Nephron (organoid): ENCODE results near the gene INSL3.

ENCODE experiments used
- H3K27ac Mint-ChIP-seq, 3 experiments: 2 replicates each; pipeline ENCODE4 v1.8.0; 2020; ENCODE audit warnings: mixed read lengths in 3 of 3, mild to moderate bottlenecking in 2 of 3, moderate library complexity in 1 of 3
- H3K27me3 Mint-ChIP-seq: 2 replicates; pipeline ENCODE4 v1.8.0; 2021; ENCODE audit warnings: low read depth, mild to moderate bottlenecking, moderate library complexity, mixed read lengths
- H3K36me3 Mint-ChIP-seq: 2 replicates; pipeline ENCODE4 v1.8.0; 2020; ENCODE audit warnings: low read depth, mixed read lengths
- H3K4me1 Mint-ChIP-seq: 2 replicates; pipeline ENCODE4 v1.8.0; 2020; ENCODE audit warnings: mixed read lengths
- H3K4me3 Mint-ChIP-seq, 3 experiments: 2 replicates each; pipeline ENCODE4 v1.8.0; 2020; ENCODE audit warnings: mild to moderate bottlenecking in 3 of 3, mixed read lengths in 3 of 3, moderate library complexity in 2 of 3
- H3K9me3 Mint-ChIP-seq: 2 replicates; pipeline ENCODE4 v1.8.0; 2020; ENCODE audit warnings: mixed read lengths
- TF ChIP-seq, protein P1 (sequence below), 3 experiments: fragments of 200-600 bp; sonication (generic); IDR thresholded peaks; one replicate each; pipeline ENCODE4 v1.5.0; 2021; ENCODE audit warnings: antibody characterized with exemption in 3 of 3; ENCODE audit not compliant: unreplicated experiment in 3 of 3

INSL3 gene

GRCh38 chr19:17842663-17843291 lies 21.5 kb upstream of the INSL3 start:
- peaks cover 46% of the 10 kb centered on the region for H3K27me3 Mint-ChIP-seq
- H3K4me3 Mint-ChIP-seq = peak overlapping the region; percentile 79 to 87 (median 84)
- TF ChIP-seq, protein P1, sequence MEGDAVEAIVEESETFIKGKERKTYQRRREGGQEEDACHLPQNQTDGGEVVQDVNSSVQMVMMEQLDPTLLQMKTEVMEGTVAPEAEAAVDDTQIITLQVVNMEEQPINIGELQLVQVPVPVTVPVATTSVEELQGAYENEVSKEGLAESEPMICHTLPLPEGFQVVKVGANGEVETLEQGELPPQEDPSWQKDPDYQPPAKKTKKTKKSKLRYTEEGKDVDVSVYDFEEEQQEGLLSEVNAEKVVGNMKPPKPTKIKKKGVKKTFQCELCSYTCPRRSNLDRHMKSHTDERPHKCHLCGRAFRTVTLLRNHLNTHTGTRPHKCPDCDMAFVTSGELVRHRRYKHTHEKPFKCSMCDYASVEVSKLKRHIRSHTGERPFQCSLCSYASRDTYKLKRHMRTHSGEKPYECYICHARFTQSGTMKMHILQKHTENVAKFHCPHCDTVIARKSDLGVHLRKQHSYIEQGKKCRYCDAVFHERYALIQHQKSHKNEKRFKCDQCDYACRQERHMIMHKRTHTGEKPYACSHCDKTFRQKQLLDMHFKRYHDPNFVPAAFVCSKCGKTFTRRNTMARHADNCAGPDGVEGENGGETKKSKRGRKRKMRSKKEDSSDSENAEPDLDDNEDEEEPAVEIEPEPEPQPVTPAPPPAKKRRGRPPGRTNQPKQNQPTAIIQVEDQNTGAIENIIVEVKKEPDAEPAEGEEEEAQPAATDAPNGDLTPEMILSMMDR (IDR thresholded peaks at IDR 0.05; ENCODE audit: unreplicated experiment in 3 of 3) = no peak
- no peaks in the 10 kb centered on the region for H3K36me3 Mint-ChIP-seq
- peaks cover 4% of the 10 kb centered on the region for H3K4me1 Mint-ChIP-seq
- no peak overlapping the region for H3K27ac Mint-ChIP-seq
- H3K9me3 Mint-ChIP-seq = no peaks in the 10 kb centered on the region

DNA sequence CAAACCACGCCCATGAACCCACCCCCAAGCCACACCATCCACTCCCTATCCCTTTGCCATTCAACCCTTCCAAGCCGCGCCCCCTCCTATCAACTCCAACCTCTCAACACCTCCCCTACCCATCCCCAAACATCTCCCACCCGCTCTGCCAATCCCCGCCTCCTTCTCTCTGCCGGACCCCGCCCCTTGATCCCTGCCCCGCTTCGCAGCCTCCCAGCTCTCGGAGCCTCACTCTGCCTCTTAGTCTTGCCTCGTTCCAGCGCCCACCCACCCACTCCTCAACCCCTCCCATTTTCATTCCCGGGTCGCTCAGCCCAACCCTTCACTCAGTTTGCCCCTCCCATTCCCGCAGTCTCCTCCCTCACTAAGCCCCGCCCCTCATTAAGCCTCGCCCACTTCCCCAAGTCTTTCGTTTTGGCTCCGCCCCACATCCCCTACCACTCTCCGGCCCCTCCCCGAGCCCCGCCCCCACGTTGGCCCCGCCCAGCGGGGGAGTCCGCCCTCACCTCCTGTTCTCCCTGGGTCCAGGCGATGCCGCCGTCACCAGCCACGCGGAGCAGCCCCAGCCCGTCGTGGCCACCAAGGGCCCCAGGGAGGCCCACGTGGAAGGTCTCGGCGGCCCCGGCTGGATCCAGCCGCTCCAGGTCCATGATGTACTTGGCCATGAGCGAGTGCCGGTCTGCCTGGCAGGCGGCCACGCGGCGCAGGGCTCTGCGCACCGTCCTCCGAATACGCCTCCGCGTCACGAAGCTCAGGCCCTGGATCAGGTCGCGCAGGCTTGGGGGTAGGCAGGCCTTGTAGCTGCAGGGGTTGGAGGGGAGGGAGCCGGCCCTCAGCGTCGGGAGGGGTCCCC lies 20.7 kb upstream of the INSL3 start:
- Mint-ChIP-seq H3K4me1 (peaks cover 4% of the 10 kb centered on the region), H3K4me3 (peak overlapping the region; percentile 79 to 87 (median 84)), H3K9me3 (no peaks in the 10 kb centered on the region), H3K36me3 (no peaks in the 10 kb centered on the region), H3K27me3 (peaks cover 50% of the 10 kb centered on the region), H3K27ac (peak overlapping the region in 2 of 3 experiments; percentile 56 to 87)
- TF ChIP-seq, protein P1 (IDR thresholded peaks at IDR 0.05; ENCODE audit: unreplicated experiment in 3 of 3) = no peak

DNA sequence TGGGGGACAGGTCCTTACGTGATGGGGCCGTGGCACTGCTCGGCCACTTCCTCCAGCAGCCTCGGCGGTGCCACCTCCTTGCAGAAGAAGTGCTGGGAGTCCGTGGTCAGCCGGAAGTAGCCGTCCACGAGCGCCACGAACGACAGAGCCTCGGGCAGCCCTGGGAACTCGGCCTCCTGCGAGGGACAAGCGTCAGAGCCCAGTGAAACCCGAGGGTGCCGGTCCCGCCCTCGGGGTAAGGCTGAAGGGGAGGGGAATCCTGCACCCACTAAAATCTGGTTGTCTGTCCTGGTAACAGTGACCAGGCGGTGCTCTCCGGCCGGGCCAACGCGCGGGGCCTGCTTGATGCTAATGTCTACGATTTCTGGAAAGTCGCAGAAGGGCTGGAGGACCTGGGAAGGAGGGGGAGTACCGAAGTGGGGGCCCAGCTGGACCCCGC lies 20.1 kb upstream of the INSL3 start:
- Mint-ChIP-seq H3K27ac (peak overlapping the region in 2 of 3 experiments; percentile 56 to 87), H3K27me3 (peaks cover 54% of the 10 kb centered on the region), H3K9me3 (no peaks in the 10 kb centered on the region), H3K36me3 (no peaks in the 10 kb centered on the region), H3K4me1 (peaks cover 4% of the 10 kb centered on the region), H3K4me3 (peak overlapping the region; percentile 79 to 87 (median 84))
- TF ChIP-seq, protein P1 (IDR thresholded peaks at IDR 0.05; ENCODE audit: unreplicated experiment in 3 of 3) = no peak

- Mint-ChIP-seq H3K36me3 (no peaks in the 10 kb centered on the region), H3K4me3 (peak overlapping the region in 1 of 3 experiments; percentile 25), H3K27ac (no peak overlapping the region), H3K9me3 (no peaks in the 10 kb centered on the region), H3K4me1 (peaks cover 4% of the 10 kb centered on the region), H3K27me3 (peaks cover 57% of the 10 kb centered on the region)
- TF ChIP-seq, protein P1 (IDR thresholded peaks at IDR 0.05; ENCODE audit: unreplicated experiment in 3 of 3) = no peak
Measured at GRCh38 chr19:17840019-17840418, 18.7 kb upstream of the INSL3 start.

DNA sequence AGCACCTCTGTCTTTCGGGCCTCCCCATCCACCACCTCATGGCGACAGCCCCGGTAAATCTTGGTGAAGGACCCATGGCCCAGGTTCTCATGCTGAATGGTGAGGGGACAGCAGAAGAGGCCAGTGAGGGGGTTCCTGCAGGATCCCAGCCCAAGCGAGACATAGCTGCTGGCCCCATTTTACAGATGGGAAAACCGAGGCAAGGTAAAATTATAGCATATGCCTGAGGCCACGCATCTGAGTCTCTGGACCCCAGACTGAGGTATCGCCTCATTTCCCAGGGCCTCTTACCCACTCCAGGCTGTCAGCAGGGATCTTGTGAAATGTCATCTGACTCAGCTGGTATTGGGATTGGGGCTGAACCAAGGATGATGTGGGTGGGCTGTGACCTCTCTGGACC lies 16.7 kb upstream of the INSL3 start:
- Mint-ChIP-seq H3K27ac (no peak overlapping the region), H3K9me3 (no peaks in the 10 kb centered on the region), H3K4me1 (no peaks in the 10 kb centered on the region), H3K27me3 (peaks cover 58% of the 10 kb centered on the region), H3K4me3 (no peak overlapping the region), H3K36me3 (no peaks in the 10 kb centered on the region)
- TF ChIP-seq, protein P1 (IDR thresholded peaks at IDR 0.05; ENCODE audit: unreplicated experiment in 3 of 3) = no peak
